C4-2B (cell line): ENCODE measurements around the gene OXNAD1.
"Not testable (repeated sequence)": the region's sequence is repeated elsewhere in the genome, so short reads cannot be mapped to it uniquely, and the experiment has no call there.

Source experiments
- H3K27ac ChIP-seq: fragments of 450-650 bp; 2 replicates; pipeline ENCODE4 v1.5.1; 2017
- ZFX ChIP-seq: fragments of 450-650 bp; IDR thresholded peaks from 2 replicates; pipeline ENCODE4 v1.6.1; 2017
- TF ChIP-seq, protein P1 (sequence below): fragments of 450-650 bp; conservative IDR thresholded peaks from 2 replicates; pipeline ENCODE4 v1.5.1; 2017; ENCODE audit warnings: mild to moderate bottlenecking

The OXNAD1 gene

DNA sequence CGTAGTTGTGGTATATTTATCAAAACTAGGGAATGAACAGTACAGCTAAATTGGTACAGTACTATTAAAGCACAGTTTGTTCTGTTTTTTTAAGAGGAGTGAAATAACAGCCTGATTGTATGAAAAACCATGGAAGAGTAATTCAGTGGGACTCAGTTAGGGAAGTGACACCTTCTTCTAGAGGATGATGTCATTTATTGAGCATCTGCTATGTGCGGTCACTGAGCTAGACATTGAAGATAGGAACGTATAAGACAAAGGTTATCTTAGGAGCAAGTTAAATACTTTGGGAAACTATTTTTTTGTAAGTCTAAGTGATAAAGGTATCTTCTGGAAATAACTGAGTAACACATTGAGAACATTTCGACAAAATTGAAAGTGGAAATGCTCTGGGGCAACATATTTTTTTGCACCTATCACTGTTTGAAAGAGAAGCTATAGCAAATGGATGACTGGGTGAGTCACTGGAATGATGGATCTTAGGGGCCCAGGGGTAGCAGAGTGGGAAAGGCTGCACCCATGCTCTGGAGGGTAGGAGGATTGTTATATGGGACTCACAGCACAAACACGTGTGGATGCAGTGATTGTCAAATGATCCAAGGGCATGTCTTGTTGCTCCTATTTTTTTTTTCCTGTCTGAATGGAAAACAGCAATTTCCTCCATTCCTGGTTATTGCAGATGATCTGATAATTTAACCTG is 43.0 kb downstream of the OXNAD1 start:
- TF ChIP-seq, protein P1, sequence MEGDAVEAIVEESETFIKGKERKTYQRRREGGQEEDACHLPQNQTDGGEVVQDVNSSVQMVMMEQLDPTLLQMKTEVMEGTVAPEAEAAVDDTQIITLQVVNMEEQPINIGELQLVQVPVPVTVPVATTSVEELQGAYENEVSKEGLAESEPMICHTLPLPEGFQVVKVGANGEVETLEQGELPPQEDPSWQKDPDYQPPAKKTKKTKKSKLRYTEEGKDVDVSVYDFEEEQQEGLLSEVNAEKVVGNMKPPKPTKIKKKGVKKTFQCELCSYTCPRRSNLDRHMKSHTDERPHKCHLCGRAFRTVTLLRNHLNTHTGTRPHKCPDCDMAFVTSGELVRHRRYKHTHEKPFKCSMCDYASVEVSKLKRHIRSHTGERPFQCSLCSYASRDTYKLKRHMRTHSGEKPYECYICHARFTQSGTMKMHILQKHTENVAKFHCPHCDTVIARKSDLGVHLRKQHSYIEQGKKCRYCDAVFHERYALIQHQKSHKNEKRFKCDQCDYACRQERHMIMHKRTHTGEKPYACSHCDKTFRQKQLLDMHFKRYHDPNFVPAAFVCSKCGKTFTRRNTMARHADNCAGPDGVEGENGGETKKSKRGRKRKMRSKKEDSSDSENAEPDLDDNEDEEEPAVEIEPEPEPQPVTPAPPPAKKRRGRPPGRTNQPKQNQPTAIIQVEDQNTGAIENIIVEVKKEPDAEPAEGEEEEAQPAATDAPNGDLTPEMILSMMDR = no peak
- no peak for TF ChIP-seq ZFX
- no peak overlapping the region for H3K27ac ChIP-seq

DNA sequence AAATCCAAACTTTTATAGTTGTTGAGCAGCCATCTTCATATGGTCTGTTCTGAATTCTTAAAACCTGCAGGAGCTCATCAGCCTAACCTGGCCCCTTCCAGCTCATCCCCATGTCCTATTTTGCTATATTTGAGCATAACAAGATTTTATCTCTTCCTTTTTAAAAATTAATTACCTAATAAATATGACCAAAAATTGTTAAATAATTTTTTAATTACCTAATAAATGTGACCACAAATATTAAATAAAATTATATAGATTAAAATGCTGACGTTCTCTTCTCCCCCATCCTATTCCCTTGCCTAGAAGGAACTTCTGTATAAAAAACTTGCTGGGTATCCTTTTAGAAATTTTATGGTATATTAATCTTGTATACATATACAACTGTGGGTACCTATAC is 43.7 kb downstream of the OXNAD1 start:
- H3K27ac ChIP-seq = no peak overlapping the region
- TF ChIP-seq, protein P1 = no peak
- TF ChIP-seq ZFX = no peak

DNA sequence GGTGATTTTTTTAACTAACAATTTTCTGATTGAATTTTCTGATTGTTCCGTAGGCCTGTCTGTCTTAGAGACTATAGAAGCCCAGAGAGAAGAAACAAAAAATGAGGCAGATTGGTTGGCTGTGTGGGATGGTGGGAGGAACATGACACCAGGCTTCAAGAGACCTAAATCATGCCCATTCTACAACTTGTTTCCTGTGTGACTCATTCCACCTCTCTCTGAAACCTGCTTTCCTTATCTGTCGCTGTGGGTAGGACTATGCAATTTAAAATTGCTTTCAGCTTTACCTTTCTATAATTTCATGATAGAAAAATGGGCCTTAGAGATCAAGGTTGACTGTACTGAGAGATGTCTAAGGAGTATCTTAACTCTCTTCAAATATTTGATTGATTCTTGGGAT is 44.5 kb downstream of the OXNAD1 start:
- H3K27ac ChIP-seq = no peak overlapping the region

DNA sequence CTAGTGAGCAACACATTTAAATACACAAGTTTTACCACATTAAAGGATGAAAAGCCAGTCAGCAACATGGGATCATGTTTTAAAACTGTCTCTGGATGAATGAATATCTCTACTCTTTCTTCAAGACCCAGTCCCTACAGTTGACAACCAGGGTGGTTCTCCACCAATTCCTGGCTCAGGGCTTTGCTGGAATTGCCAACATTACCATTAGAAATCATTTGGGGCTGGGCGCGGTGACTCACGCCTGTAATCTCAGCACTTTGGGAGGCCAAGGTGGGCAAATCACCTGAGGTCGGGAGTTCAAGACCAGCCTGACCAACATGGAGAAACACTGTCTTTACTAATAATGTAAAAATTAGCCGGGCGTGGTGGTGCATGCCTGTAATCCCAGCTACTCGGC is 45.5 kb downstream of the OXNAD1 start:
- H3K27ac ChIP-seq = not testable (repeated sequence)

More for the DNA sequence above, 44.5 kb downstream of the OXNAD1 start:
- TF ChIP-seq, protein P1 = no peak
- TF ChIP-seq ZFX = no peak

DNA sequence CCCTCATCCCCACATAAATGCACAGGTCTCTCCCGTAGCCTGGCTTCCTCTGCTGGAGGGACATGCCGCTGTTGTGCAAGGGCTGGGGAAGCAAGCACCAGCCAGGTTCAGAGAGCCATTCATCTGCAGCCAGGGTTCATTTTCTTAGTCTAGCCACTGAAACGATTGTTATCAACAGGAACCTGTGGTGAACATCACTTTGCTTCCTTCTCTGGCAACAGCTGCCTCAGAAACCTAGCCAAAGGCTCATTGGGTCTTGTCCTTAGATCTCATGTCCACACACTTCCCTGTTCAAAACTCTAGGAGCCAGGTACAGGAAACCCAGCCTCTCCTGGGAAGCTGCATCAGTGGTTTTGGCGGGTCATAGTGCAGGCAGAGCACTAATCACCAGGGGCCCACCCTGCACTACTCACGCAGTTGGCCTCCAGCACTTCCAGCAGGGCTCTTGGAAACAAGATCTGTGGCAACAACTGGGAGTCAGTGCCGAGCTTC is 47.0 kb downstream of the OXNAD1 start:
- no peak overlapping the region for H3K27ac ChIP-seq
- no peak for TF ChIP-seq ZFX
- TF ChIP-seq, protein P1 = no peak

DNA sequence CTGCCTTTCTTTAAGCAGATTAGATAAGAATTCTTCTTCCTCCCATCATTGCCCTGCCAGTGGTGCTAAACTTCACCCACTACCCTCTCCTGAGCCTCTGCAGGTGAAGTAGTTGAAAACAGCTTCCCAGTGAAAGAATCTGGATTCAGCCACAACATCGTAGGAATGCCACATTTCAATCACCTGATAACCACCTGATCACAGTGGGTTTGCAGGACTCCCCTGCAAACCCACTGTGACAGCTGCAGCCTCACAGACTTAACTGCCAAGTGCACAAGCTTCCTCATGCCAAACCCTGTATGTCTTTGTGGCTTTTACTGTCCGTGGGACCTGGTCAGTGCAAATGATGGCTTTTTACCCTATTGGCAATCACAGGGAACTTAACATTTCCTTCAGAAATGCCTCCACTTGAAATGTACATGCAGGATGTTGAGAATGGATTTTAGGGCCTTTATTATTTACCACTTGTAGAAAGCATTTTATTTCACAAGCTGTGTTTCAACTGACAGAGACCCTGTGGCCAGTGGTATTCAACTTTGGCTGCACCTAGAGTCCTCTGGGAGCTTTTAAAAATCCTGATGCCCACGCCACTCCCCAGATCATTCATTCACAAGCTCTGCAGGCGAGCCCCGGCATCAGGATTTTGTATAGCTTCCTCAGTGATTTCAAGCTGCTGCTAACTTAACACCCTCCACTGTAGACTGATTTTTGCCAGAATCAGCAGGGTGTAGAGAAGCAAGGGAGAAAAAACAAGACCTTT is 49.1 kb downstream of the OXNAD1 start:
- no peak for TF ChIP-seq ZFX
- TF ChIP-seq, protein P1 = no peak
- no peak overlapping the region for H3K27ac ChIP-seq

DNA sequence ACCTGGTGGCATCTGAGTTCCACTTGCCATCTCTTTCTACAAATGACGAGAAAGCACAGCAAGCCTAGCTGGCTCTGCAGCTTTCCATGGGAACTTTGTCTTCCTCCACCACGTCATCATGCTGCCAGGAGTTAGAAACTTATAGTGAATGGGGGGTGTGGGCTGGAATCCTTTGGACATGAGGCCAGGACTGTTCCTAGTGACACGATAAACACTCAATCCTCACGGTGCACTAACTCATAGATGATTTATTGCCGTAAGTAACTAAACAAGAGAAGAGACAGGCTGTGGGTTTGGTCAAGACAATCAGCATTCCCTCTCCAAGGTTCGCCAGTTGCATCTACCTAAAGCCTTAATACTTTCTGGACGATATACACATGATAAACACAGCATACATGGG is 50.6 kb downstream of the OXNAD1 start:
- H3K27ac ChIP-seq = no peak overlapping the region
- TF ChIP-seq, protein P1 = no peak
- no peak for TF ChIP-seq ZFX
